OCI-LY7 (cell line): ENCODE data around the gene PEAK3.

Experiments
- CTCF ChIP-seq: fragments of 200-600 bp; sonication (generic); conservative IDR thresholded peaks from 2 replicates; pipeline ENCODE4 v1.5.1; 2014; ENCODE audit warnings: mild to moderate bottlenecking, antibody characterized with exemption, low read length, moderate library complexity, mixed read lengths
- EZH2phosphoT487 ChIP-seq: fragments of 200-600 bp; sonication (generic); IDR thresholded peaks from 2 replicates; pipeline ENCODE4 v1.6.1; 2018; ENCODE audit warnings: low read depth, borderline replicate concordance, mild to moderate bottlenecking, mixed run types, antibody characterized with exemption, low read length, moderate library complexity, mixed read lengths

GRCh38 chr19:2289714-2290435 lies 7.9 kb upstream of the PEAK3 start:
- no peak for TF ChIP-seq CTCF
- no peak for TF ChIP-seq EZH2phosphoT487
